Right lobe of liver (tissue), 6 donors: ENCODE results near the gene ADARB1. TPM values are rescaled to one million over a fixed set of nuclear protein-coding genes. Genes with fewer than 3 reads are reported as not detected.
A peak's percentile ranks its signal among the peaks of the same experiment; 100 is the strongest.
"Not testable (repeated sequence)": the region's sequence is repeated elsewhere in the genome, so short reads cannot be mapped to it uniquely, and the experiment has no call there.

Experiments
- ATAC-seq, 4 donors: fragments of 200-7000 bp; cut with Tn5 transposase; one replicate each; pipeline ENCODE4 v1.9.1; 2020; ENCODE audit warnings: mild to moderate bottlenecking in 4 of 4, moderate library complexity in 4 of 4
- DNase-seq, 3 donors: peaks; one replicate each; pipeline ENCODE4 v3.0.0-alpha.2; 2020
- H3K27ac ChIP-seq, 3 donors: fragments of 200-600 bp; one replicate each; pipeline ENCODE4 v1.8.0; 2022
- H3K27me3 ChIP-seq, 2 donors: fragments of 200-600 bp; one replicate each; pipeline ENCODE4 v1.8.0; 2022
- H3K36me3 ChIP-seq, 4 donors: fragments of 200-600 bp; sonication (generic) in 1 of 4; one replicate each; pipeline versions ENCODE4 v1.5.1 to v1.8.0; 2017 to 2022; ENCODE audit warnings: control low read depth in 1 of 4
- H3K4me1 ChIP-seq, 4 donors: fragments of 200-600 bp; sonication (generic) in 1 of 4; one replicate each; pipeline versions ENCODE4 v1.5.1 to v1.8.0; 2017 to 2022; ENCODE audit warnings: control low read depth in 1 of 4
- H3K4me3 ChIP-seq, 3 donors: fragments of 200-600 bp; one replicate each; pipeline ENCODE4 v1.8.0; 2022
- H3K9me3 ChIP-seq, 4 donors: fragments of 200-600 bp; sonication (generic) in 1 of 4; one replicate each; pipeline versions ENCODE4 v1.5.1 to v1.8.0; 2017 to 2022; ENCODE audit warnings: control low read depth in 1 of 4
- POLR2A ChIP-seq: fragments of 450-650 bp; IDR thresholded peaks from one replicate; pipeline ENCODE4 v1.6.1; 2017; ENCODE audit warnings: antibody characterized with exemption, mild to moderate bottlenecking
- WGBS: methylation state at CpG from one replicate; pipeline ENCODE4 v1.1.6; 2018; ENCODE audit warnings: low coverage, low lambda C conversion rate; ENCODE audit not compliant: insufficient coverage; ENCODE audit errors: missing lambda C conversion rate; 5-methylcytosine and 5-hydroxymethylcytosine counted together
- intact Hi-C, 2 donors: fragments of 100-400 bp; cut with DNase I; formaldehyde crosslinking; loops; one replicate each; pipeline versions ENCODE4 v1.11.2 to v1.14.1; 2022
- total RNA-seq, 6 experiments: library from RNA; depleted of rRNA in 2 of 6; stranded (reverse); fragments of >200 nt in 2 of 6; fragmentation: NEBNext Ultra II Directional in 3 of 6; extraction: Animal tissue kit (Norgen Biotek cat#: 25700) in 3 of 6; gene quantifications; one replicate each; pipeline versions ENCODE4 v1.1.0 to v1.2.4, GENCODE V29; 2016 to 2023
- TF ChIP-seq, protein P1 (sequence below), 4 donors: fragments of 200-600 bp in 3 of 4; fragments of 450-650 bp in 1 of 4; IDR thresholded peaks; one replicate each; pipeline versions ENCODE4 v1.5.1 to v1.8.0; 2016 to 2022; ENCODE audit warnings: antibody characterized with exemption in 4 of 4, mild to moderate bottlenecking in 2 of 4
- donor health status: DM: no; HTN: yes; CAD: no.
- donor health status: DM: no; HTN: no; CAD: no.
- donor health status: DM: no; HTN: no; CAD: no.
- donor health status: DM: no; HTN: yes; CAD: no.
- donor health status: DM: no; HTN: yes; CAD: no.

ADARB1 gene
- total RNA-seq, 6 experiments from 2014 or later: 4.7 to 9.9 (median 8.6) TPM

DNA sequence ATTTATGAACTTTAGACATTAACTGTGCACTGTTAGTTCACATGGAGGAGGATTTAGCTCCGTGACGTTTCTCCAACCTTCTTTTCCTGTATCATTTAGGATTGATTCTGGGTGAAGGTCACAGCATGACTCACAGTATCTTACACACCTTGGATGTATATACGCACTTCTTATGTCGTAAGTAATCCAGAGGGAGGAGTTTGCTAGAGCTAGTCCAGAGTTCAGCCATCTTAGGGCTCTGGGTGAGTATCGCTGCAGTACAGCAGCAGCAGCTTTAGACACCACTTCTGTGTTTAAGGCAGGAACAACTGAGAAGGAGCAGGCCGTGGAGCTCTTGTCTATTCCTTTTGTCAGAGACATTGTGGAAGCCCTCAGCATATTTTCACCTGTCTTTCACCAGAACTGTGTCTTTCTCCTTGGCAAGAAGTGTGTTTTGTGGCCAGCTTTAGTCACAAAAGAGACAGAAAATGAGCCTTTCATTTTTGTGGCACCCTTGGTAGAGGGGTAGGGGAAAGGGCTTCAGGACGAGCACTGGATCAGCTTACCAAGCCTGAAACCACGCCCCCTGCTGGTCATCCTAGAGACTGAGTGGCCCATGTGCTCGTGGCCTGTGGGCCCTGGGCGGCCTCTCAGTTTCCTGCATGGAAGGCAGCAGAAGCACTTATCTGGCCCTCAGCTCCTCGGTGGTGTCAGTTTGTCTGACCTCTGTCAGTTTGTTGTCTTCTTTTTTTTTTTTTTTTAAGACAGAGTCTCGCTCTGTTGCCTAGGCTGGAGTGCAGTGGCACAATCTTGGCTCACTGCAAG is 64.0 kb downstream of the ADARB1 start:
- peaks cover 0 to 4% (median 0%) of the 10 kb centered on the region in 4 donors for H3K4me1 ChIP-seq
- no peaks in the 10 kb centered on the region for H3K36me3 ChIP-seq
- DNase-seq: peak in 2 of 3 donors; percentile 65 to 70
- WGBS: 47% methylated on average over 10 of the region's 12 CpGs
- no peaks in the 10 kb centered on the region for H3K9me3 ChIP-seq
- H3K27me3 ChIP-seq: no peaks in the 10 kb centered on the region
- no peak overlapping the region for H3K4me3 ChIP-seq
- TF ChIP-seq POLR2A: no peak
- TF ChIP-seq, protein P1, sequence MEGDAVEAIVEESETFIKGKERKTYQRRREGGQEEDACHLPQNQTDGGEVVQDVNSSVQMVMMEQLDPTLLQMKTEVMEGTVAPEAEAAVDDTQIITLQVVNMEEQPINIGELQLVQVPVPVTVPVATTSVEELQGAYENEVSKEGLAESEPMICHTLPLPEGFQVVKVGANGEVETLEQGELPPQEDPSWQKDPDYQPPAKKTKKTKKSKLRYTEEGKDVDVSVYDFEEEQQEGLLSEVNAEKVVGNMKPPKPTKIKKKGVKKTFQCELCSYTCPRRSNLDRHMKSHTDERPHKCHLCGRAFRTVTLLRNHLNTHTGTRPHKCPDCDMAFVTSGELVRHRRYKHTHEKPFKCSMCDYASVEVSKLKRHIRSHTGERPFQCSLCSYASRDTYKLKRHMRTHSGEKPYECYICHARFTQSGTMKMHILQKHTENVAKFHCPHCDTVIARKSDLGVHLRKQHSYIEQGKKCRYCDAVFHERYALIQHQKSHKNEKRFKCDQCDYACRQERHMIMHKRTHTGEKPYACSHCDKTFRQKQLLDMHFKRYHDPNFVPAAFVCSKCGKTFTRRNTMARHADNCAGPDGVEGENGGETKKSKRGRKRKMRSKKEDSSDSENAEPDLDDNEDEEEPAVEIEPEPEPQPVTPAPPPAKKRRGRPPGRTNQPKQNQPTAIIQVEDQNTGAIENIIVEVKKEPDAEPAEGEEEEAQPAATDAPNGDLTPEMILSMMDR (IDR thresholded peaks at IDR 0.05): peak; percentile 43 to 77 (median 68)
- peak; percentile 45 to 61 (median 53) for ATAC-seq
- no peak overlapping the region for H3K27ac ChIP-seq
- intact Hi-C loops: no loop called here

DNA sequence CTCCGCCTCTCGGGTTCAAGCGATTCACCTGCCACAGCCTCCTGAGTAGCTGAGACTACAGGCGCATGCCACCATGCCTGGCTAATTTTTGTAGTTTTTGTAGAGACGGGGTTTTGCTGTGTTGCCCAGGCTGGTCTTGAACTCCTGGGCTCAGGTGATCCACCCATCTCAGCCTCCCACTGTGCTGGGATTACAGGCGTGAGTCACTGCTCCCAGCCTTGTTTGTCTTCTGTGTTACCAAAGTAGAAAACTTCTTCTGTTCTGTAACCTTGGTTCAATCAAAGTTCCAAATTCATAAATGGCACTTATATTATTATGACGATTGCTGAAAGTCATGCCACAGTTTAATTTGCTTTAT is 64.6 kb downstream of the ADARB1 start:
- H3K4me1 ChIP-seq, ATAC-seq, intact Hi-C loops, H3K9me3 ChIP-seq, H3K36me3 ChIP-seq, H3K4me3 ChIP-seq, H3K27me3 ChIP-seq, H3K27ac ChIP-seq: not testable (repeated sequence)
- WGBS: 87% methylated on average over 5 of the region's 7 CpGs
- peak in 1 of 3 donors; percentile 35 for DNase-seq

DNA sequence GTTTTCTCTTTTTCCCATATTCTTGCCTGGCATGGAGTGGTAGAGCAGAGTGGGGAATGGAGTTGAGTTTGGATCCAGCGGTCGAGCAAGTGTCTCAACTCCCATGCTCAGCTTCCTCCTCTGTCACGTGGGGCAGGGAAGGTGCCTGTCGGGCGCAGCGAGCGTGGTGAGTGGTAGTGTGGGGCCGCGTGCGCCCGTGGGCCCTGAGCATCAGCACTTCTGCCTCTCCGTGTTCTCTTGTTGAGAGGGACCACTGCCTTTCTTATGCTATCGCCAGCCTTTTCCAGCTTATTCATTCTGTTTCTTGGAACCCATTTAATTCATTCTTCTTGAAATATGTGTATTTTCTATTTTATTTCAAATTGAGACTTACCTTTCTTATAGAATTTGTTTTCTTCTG is 65.1 kb downstream of the ADARB1 start:
- no peaks in the 10 kb centered on the region for H3K36me3 ChIP-seq
- peaks cover 0 to 4% (median 0%) of the 10 kb centered on the region in 4 donors for H3K4me1 ChIP-seq
- no peaks in the 10 kb centered on the region for H3K27me3 ChIP-seq
- ATAC-seq: no peak
- H3K27ac ChIP-seq: no peak overlapping the region
- WGBS: 84% methylated on average over 7 of the region's 13 CpGs
- no peaks in the 10 kb centered on the region for H3K9me3 ChIP-seq
- TF ChIP-seq, protein P1 (IDR thresholded peaks at IDR 0.05): no peak
- no peak for TF ChIP-seq POLR2A
- DNase-seq: peak in 1 of 3 donors; percentile 36
- intact Hi-C loops: no loop called here
- no peak overlapping the region for H3K4me3 ChIP-seq

DNA sequence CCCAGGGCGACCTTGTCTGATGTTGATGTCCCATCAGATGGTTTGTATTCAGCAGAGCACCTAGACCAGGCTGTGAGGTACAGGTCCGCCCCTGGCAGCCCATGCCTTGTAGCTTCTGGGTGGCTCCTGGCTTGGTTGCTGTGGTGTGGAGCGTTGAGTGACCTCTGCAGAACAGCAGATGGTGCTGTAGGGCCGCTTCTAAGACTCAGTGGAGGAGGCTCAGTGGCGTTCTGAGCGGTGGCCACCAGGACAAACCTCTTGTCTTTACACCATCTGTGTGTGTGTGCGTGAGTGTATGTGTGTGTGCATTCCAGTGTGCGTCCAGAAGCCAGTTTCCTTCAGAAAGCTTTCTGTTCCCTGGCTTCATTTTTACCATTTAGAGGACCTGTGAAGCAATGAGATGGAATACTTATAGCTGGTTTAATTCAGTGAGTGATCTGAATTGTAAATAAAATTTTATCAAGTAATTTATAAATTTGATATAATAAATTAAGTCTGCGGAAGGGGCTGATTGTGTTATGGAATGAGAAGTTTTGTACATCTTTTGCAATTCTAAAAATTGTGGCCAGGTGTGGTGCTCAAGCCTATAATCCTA is 66.1 kb downstream of the ADARB1 start:
- no peak for TF ChIP-seq POLR2A
- TF ChIP-seq, protein P1 (IDR thresholded peaks at IDR 0.05): peak; percentile 79 to 90 (median 84)
- Histone ChIP-seq H3K27me3 (no peaks in the 10 kb centered on the region), H3K4me3 (no peak overlapping the region), H3K4me1 (peaks cover 0 to 4% (median 0%) of the 10 kb centered on the region in 4 donors), H3K27ac (no peak overlapping the region), H3K36me3 (no peaks in the 10 kb centered on the region), H3K9me3 (no peaks in the 10 kb centered on the region)
- ATAC-seq: peak; percentile 93 to 95 (median 94)
- 9% methylated on average over 7 of the region's 9 CpGs for WGBS
- intact Hi-C loops: loop anchor here (10.0 kb wide), 2 partner anchors 124 to 284 kb away; no protein-coding TSS in a partner anchor
- DNase-seq: peak; percentile 76 to 81 (median 81)

DNA sequence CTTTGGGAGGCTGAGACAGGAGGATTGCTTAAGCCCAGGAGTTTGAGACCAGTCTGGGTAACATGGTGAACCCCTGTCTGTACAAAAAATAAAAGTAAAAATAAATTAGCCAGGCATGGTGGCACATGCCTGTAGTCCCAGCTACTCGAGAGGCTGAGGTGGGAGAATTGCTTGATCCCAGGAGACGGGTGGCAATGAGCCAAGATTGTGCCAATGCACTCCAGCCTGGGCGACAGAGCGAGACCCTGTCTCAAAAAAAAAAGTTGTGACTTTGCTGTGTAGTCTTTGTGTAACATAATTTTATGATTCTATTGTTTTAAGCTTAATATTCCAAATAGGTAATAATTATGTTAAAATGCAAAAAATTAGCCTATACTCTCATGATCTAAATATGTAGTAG is 66.6 kb downstream of the ADARB1 start:
- H3K9me3 ChIP-seq: not testable (repeated sequence)
- 85% methylated on average over 4 of the region's 4 CpGs for WGBS

More for the DNA sequence above, 66.6 kb downstream of the ADARB1 start:
- ATAC-seq, H3K4me1 ChIP-seq, H3K4me3 ChIP-seq, H3K36me3 ChIP-seq, H3K27me3 ChIP-seq, H3K27ac ChIP-seq: not testable (repeated sequence)
- intact Hi-C loops: loop anchor here (10.0 kb wide), 2 partner anchors 124 to 284 kb away; no protein-coding TSS in a partner anchor
- peak in 1 of 3 donors; percentile 39 for DNase-seq
